ENCODE data around the gene PPP6R3.

The PPP6R3 gene

GRCh38 chr11:68498321-68498720 lies 37.8 kb downstream of the PPP6R3 start:
- DNase-seq, result no peak

DNA sequence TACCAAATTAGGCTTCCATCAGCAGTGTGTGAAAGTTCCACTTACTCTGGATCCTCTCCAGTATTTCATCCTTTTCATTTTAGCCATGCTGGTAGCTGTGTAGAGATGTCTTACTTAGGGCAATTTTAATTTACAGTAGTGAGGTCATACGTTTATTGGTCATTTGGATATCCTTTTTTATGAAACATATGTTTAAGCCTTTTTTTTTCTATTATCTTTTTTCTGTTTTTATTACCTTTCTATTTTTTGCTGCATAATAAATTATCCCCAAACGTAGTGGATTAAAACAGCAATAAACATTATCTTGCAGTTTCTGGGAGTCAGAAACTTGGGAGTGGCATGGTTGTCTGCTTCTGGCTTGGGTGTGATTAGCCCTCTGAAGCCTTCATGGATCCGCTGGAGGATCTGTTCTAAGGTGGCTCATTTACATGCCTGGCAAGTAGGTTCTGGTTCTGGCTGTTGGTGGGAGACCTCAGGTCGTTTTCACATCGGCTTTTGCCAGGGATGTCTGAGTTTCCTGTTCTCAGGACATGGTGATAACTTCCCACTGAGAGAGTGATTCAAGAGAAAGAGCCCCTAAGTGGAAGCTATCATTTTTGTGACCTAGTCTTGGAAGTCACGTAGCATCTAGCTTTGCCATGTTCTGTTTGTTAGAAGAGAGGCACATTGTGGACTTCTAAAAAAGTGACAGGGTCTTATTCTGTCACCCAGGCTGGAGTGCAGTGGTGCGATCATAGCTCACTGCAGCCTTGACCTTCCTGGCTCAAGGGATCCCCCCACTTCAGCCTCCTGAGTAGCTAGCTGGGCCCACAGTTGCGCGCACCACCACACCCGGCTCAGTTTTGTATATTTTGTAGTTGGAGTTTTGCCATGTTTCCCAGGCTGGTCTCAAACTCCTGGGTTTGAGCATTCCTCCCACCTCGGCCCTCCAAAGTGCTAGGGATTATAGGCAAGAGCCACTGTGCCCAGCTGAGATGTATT lies 38.6 kb downstream of the PPP6R3 start:
- no peak for DNase-seq

DNA sequence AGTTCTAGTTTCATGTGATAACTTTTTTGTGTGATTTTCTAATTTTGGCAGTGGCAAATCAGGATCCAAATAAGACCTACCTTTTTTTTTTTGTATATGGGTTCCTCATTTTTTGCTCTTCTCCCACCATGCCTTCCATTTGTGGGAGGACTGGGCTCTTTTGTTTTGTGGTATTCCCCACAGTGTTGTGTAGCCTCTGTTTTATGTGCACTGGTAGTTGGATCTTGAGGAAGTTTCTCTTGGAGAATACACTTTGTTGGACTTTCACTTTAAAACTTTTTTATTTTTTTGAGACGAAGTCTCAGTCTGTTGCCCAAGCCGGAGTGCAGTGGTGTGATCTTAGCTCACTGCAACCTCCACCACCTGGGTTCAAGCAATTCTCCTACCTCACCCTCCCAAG lies 39.7 kb downstream of the PPP6R3 start:
- no peak for DNase-seq

- no peak for DNase-seq
These were observed 41.3 kb downstream of the PPP6R3 start for GRCh38 chr11:68501813-68502212.

DNA sequence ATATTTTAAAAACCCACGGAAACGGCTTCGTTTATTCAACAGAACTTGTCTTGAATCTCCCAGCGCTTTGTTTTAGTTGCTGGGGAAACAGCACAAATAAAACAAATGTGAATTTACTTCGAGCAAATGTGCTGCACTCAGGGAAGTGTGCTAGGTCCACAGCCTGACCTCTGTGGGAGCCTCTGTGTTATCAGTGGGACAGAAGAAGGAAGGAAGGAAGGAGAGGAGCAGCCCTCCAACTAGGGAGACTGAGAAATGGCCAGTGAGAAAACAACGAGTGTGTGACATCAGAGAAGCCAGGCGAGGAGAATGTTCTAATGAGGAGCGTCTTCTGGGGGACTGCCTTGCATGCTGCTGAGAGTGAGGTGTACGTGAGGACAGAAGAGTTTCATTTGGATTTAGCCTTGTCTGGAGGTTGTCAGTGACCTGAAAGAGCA lies 42.7 kb downstream of the PPP6R3 start:
- DNase-seq, result no peak

DNA sequence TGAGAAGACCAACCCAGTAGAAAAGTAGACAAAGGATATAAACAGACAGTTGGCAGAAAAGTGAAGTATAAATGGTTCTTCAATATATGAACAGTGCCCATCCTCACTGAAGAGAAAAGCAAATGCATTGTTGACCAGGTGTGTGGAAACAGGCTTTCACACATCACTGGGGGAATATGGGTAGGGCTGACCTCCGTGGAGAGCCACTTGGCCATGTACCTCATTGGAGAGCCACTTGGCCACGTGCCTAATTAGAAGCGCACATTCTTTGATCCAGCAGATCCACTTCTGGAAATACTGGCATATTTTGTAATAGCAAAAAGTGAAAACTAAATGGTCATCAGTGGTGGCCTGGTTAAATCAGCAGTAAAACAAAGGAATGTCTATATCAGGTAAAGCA lies 43.2 kb downstream of the PPP6R3 start:
- no peak for DNase-seq

GRCh38 chr11:68504432-68505066 lies 44.0 kb downstream of the PPP6R3 start:
- DNase-seq, result no peak

DNA sequence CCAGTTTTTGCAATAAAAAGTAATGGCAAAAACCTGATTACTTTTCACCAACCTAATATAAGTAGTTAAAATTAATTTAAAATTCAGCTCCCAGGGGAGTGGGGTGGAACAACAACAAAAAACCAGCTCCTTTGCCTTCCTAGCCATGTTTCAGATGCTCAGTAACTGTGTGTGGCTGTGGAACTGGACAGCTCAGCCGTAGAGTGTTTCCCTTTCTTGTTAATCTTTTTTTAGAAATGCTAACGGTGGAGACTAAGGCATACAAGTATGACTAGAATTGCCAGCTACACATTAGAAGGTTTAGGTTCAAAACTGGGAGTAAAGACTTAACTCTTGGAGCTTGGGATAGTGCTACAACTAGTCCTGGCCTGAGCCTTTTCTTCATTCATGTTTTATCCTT lies 45.0 kb downstream of the PPP6R3 start:
- DNase-seq, result no peak

DNA sequence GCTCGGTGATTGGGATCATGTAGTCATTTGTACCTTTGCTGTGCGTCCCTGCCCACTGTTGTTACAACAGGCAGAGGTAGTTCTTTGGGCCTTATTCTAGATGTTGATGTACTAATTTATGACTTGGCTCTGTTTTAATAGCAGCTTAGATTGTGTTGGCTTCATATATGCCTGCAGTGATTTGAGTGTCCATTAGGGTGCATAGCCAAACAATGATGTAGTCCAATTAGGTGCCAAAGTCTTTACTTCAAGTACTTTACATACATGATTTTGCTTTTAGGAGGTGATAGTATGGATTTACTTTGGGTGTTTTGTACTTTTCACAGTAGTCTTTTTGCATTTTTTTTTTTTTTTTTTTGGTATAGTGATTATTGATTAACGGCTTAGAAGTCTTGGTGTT lies 46.4 kb downstream of the PPP6R3 start:
- no peak for DNase-seq

DNA sequence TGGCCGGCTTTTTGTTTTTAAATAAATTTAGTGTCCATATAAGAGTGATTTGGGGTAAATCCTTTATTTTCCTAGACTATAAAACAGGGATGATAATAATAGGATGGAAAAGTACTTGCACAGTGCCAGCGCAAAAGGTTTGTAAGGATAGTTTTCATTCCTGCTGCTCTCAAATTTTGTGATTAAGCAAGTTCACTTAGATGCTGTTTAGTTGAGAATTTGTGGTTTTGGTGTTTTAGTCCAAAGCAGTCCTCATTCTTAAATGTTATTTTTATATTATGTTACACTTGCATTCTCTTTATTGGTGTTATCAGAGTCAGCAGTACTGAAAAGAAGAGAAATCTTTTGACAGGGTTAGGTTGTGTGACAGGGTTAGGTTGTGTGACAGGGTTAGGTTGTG lies 47.9 kb downstream of the PPP6R3 start:
- DNase-seq, result no peak

- DNase-seq, result no peak
These were observed 48.5 kb downstream of the PPP6R3 start for GRCh38 chr11:68509066-68509465.

- DNase-seq, result no peak
These were observed 53.5 kb downstream of the PPP6R3 start for GRCh38 chr11:68513930-68514487.

- no peak for DNase-seq
These were observed 56.7 kb downstream of the PPP6R3 start for GRCh38 chr11:68517121-68517741.

DNA sequence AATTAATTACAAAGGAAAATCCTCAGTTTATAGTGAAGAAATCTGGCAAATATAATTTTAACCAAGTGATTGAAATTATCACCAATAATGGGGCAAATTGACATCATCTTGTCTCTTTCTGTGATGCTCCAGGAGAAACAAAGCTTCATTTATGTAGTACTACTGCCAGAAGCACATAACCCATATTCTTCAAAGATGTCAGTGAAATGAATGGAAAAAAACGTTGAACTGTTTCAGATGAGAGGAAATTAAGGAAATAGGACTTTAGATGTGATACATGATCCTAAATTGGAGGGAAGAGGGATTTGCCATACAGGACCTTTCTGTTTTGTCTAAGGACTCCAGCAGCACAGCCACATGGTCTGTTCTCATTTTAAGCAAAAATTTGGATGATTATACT lies 57.6 kb downstream of the PPP6R3 start:
- no peak for DNase-seq

DNA sequence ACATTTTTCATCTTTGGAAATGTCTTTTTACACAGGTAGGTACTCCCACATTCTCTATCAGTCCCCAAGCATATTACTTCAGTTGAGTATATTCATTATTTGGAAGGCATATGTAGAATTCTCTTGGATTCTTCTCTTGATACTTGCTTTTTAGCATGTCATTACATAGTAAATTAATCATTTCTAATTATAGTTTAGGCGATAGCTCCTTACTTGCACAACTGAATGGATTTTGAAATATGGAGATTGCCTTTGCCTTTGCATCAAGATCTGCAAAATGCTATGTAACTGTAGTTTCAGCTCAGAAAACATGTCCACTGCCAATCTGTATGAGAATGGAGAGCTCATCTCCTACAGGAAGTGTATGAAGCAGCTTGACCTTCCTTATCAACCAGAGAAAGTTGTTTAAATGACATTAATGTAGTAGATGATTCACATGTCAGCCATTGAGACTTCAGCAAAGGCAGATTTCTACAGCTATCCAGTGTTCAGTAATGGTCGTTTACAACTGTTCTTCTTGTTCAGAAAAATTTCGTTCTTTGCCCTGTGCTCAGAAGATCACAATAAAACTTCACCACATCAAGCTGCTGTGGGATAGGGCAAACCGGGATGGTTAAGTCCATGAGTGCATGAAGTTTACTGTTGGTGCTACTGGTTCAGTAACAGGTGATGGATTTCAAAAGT lies 61.6 kb downstream of the PPP6R3 start:
- no peak for DNase-seq

DNA sequence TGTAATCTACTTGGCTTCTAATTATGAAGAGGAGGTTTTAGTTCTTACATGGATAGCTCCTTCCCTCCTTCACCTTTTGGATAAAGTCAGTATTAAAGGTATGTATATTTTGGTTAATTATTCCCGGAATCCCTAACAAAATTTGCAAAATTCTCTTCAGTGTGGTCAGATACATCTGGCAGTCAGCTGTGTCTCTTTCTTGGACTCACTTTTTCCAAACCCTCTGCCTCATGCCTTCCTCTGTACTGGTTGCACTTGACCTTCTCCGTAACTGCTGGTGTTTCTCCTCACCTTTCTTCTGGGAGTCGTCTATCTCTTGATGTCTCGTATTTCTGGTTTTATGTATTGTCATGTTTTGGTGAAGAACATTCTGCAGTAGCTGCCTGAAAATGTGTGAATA lies 62.5 kb downstream of the PPP6R3 start:
- DNase-seq, result no peak

GRCh38 chr11:68523743-68524142 lies 63.2 kb downstream of the PPP6R3 start:
- no peak for DNase-seq

- DNase-seq, result no peak
These were observed 63.7 kb downstream of the PPP6R3 start for GRCh38 chr11:68524213-68524612.

GRCh38 chr11:68524681-68525080 lies 64.1 kb downstream of the PPP6R3 start:
- no peak for DNase-seq

- no peak for DNase-seq
These were observed 64.8 kb downstream of the PPP6R3 start for GRCh38 chr11:68525336-68525735.

- no peak for DNase-seq
These were observed 65.4 kb downstream of the PPP6R3 start for GRCh38 chr11:68525930-68526329.

GRCh38 chr11:68527585-68527984 lies 67.0 kb downstream of the PPP6R3 start:
- no peak for DNase-seq

DNA sequence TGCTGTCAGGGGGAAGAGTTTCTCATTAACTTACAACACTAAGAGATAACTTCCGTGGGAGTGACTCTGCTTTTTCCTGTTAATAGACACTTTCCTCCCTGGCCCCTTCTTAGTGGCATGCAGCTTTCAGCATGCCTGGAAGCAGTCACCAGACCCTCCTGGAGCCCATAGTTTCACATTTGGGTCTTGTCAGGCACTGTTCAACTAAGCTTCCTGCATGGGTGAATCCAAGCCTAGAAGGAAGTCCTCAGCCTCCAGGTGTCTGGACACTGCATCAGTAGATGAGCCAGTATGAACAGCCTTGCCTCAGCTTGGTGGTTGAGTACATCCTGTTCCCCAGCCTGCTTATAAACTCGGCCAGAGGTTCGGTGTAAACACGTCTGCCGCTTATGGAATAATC lies 68.1 kb downstream of the PPP6R3 start:
- no peak for DNase-seq

Data from KG1 (cell line).